Measurements from ENCODE around the gene FICD. TPM values are rescaled to one million over a fixed set of nuclear protein-coding genes. Genes with fewer than 3 reads are reported as not detected.

FICD gene
- 1 to 10 TPM; 4.0 to 7.7 TPM for total RNA-seq

- DNase-seq (peak; percentile 99 to 100), ATAC-seq (replicated peaks in 1 of 2) (peak; percentile 91 to 93)
- H3K9me3 Mint-ChIP-seq, result no peaks in the 10 kb centered on the region
- H3K27ac Mint-ChIP-seq, result peak within 1 kb of the TSS; percentile 88
- peak within 1 kb of the TSS; percentile 77 to 92 for H3K4me3 Mint-ChIP-seq
- H3K4me1 Mint-ChIP-seq (ENCODE audit: low read depth), result peaks cover 39% of the 10 kb centered on the region
- H3K27me3 Mint-ChIP-seq (ENCODE audit: low read depth), result no peaks in the 10 kb centered on the region
- H3K36me3 Mint-ChIP-seq (ENCODE audit: insufficient read depth in 2 of 2), result peaks cover 3 to 6% of the 10 kb centered on the region in 2 donors
These were observed at the start of gene FICD for GRCh38 chr12:108514973-108515814. TSS of gene FICD (plus strand) at chr12:108515277. CDS start at chr12:108516973, 1,696 bp downstream.

DNA sequence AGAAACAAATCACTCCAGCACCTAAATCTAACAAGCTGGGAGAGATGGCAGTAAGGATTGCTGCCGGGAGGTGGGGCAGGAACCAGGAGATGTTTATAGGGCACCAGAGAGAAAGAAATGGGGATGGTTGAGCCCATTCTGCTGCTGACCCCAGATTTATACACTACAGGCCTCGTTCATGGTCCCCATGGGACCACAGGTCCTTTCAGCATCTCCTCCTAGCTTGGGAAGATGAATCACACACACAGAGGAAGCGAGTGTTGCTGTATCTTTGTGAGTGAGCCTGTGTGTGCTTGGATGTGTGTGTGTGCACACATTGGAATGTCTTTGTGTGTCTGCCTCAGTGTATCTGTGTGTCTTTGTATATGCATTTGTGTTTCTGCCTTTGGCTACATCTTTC, 49.7 kb upstream of the FICD start:
- no peaks in the 10 kb centered on the region for H3K36me3 Mint-ChIP-seq (ENCODE audit: insufficient read depth in 2 of 2)
- ATAC-seq (replicated peaks in 1 of 2), result no peak

DNA sequence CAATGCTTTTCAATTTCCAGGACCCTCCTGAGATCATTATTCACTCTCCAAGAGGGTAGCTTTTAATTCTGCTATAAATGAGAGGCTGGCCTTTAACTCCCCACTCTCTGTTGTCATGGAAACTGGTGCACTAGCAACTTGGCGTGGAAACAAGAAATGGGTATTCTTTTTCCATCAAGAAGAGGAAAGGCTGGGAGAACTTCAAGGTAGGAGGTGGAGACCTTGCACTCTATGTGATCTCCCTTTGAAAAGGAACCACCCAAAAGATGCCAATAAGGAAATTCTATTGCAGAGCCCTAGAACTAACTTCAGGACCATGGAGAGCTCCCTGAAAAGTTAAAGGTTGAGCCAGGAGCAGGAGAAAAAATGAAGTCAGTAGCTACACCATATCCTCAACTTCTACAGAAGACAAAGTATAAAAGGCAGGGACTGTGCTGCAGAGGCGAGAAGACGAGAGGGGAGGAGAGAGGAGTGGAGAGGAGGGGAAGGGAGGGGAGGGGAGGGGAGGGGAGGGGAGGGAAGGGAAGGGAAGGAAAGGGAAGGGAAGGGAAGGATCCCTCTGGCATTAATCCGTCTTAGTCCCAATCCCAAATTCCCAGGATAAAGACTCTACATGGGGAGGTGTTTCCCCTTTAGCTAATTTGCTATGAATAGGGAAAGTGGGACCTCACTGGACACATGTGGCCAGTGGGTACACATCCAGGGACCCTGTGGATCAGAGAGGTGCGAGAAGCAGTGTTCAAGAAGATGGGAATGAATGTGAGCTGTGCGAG, 46.7 kb upstream of the FICD start:
- Mint-ChIP-seq H3K4me1 (ENCODE audit: low read depth) (no peaks in the 10 kb centered on the region), H3K27ac (no peak overlapping the region), H3K9me3 (peaks cover 1 to 2% of the 10 kb centered on the region in 2 donors), H3K36me3 (ENCODE audit: insufficient read depth in 2 of 2) (no peaks in the 10 kb centered on the region), H3K27me3 (ENCODE audit: low read depth) (peaks cover 8% of the 10 kb centered on the region), H3K4me3 (no peak overlapping the region)
- DNase-seq (peak in 1 of 2 donors; percentile 14), ATAC-seq (replicated peaks in 1 of 2) (no peak)

More for the DNA sequence above, 49.7 kb upstream of the FICD start:
- Mint-ChIP-seq H3K4me1 (ENCODE audit: low read depth) (no peaks in the 10 kb centered on the region), H3K27ac (no peak overlapping the region), H3K9me3 (peaks cover 1 to 2% of the 10 kb centered on the region in 2 donors), H3K4me3 (no peak overlapping the region), H3K27me3 (ENCODE audit: low read depth) (peaks cover 8% of the 10 kb centered on the region)
- DNase-seq, result no peak

- H3K36me3 Mint-ChIP-seq (ENCODE audit: insufficient read depth in 2 of 2), result no peaks in the 10 kb centered on the region
- no peak overlapping the region for H3K4me3 Mint-ChIP-seq
- H3K27ac Mint-ChIP-seq, result no peak overlapping the region
- ATAC-seq (replicated peaks in 1 of 2), result no peak
- no peaks in the 10 kb centered on the region for H3K4me1 Mint-ChIP-seq (ENCODE audit: low read depth)
- H3K27me3 Mint-ChIP-seq (ENCODE audit: low read depth), result peaks cover 10% of the 10 kb centered on the region
- DNase-seq, result no peak
- no peaks in the 10 kb centered on the region for H3K9me3 Mint-ChIP-seq
These were observed 41.5 kb upstream of the FICD start for GRCh38 chr12:108473400-108474055.

DNA sequence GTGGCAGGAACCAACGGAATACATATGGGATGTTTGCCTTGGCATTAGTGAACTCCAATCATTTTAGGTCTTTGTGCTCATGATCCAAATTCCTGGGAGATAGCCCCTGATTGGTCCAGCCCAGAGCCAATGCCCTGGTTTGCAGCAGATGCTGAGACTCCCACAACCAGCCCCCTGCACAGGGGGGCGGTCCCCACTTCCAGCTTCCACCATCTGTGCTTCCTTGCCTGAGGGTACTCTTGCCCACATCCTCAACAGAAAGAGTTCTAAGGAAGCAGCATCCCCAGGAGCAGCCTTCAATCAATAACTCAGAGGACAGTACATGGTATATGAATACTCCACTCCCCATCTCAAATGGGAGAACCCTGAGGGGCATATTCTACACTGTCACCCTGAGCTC, 39.7 kb upstream of the FICD start:
- ATAC-seq (replicated peaks in 1 of 2), result no peak
- Mint-ChIP-seq H3K9me3 (no peaks in the 10 kb centered on the region), H3K36me3 (ENCODE audit: insufficient read depth in 2 of 2) (no peaks in the 10 kb centered on the region), H3K27ac (no peak overlapping the region), H3K4me1 (ENCODE audit: low read depth) (no peaks in the 10 kb centered on the region), H3K27me3 (ENCODE audit: low read depth) (peaks cover 9% of the 10 kb centered on the region), H3K4me3 (no peak overlapping the region)
- DNase-seq, result no peak

DNA sequence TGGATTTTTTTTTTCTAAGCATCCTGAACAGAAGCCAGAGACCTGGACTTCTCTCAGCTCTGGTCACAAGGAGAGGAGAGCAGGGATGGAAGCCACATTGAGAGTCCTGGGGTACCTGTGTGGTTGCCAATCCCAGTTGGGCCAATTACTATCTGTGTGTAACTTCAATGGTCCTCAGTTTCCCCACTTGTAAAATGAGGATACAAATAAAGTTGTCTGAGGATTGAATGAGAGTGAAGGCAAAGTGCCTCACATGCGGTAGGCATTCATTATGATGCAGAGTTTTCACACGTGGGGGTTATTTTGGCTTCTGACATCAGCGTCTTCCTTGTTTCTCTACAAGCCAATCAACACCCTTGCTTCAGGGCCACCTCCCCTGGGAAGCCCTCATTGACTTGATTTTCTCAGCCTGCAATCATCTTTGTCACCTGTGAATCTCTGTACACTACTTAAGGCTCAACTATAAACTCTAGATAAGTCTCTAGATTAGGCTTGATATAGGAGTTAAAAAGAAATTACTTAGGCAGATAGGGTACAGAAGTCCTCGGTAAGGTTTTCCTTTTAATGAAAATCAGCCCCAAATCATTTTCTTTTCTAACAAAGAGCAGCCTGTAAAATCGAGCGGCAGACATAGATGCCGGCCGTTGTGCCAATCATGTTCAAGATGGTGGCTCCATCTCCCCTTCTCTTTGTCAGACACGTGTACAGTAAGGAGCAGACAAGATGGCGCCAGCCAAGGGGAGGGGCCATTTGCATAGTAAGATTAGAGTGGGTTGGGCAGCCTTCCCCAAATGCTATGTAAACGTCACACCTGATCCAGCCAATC, 37.8 kb upstream of the FICD start:
- H3K36me3 Mint-ChIP-seq (ENCODE audit: insufficient read depth in 2 of 2), result no peaks in the 10 kb centered on the region

GRCh38 chr12:108477881-108478259, 37.2 kb upstream of the FICD start:
- H3K4me1 Mint-ChIP-seq (ENCODE audit: low read depth), result no peaks in the 10 kb centered on the region
- no peaks in the 10 kb centered on the region for H3K9me3 Mint-ChIP-seq
- no peak for DNase-seq
- H3K4me3 Mint-ChIP-seq, result no peak overlapping the region
- no peak overlapping the region for H3K27ac Mint-ChIP-seq
- H3K27me3 Mint-ChIP-seq (ENCODE audit: low read depth), result peaks cover 32% of the 10 kb centered on the region
- ATAC-seq (replicated peaks in 1 of 2), result no peak
- no peaks in the 10 kb centered on the region for H3K36me3 Mint-ChIP-seq (ENCODE audit: insufficient read depth in 2 of 2)

More for the DNA sequence above, 37.8 kb upstream of the FICD start:
- Mint-ChIP-seq H3K9me3 (no peaks in the 10 kb centered on the region), H3K4me1 (ENCODE audit: low read depth) (no peaks in the 10 kb centered on the region), H3K27ac (no peak overlapping the region), H3K4me3 (no peak overlapping the region), H3K27me3 (ENCODE audit: low read depth) (peaks cover 26% of the 10 kb centered on the region)
- ATAC-seq (replicated peaks in 1 of 2) (no peak), DNase-seq (no peak)

- DNase-seq (no peak), ATAC-seq (replicated peaks in 1 of 2) (no peak)
- H3K4me3 Mint-ChIP-seq, result no peak overlapping the region
- no peaks in the 10 kb centered on the region for H3K36me3 Mint-ChIP-seq (ENCODE audit: insufficient read depth in 2 of 2)
- H3K27me3 Mint-ChIP-seq (ENCODE audit: low read depth), result peaks cover 33% of the 10 kb centered on the region
- no peaks in the 10 kb centered on the region for H3K4me1 Mint-ChIP-seq (ENCODE audit: low read depth)
- no peak overlapping the region for H3K27ac Mint-ChIP-seq
- H3K9me3 Mint-ChIP-seq, result no peaks in the 10 kb centered on the region
These were observed 36.4 kb upstream of the FICD start for GRCh38 chr12:108478611-108479206.

DNA sequence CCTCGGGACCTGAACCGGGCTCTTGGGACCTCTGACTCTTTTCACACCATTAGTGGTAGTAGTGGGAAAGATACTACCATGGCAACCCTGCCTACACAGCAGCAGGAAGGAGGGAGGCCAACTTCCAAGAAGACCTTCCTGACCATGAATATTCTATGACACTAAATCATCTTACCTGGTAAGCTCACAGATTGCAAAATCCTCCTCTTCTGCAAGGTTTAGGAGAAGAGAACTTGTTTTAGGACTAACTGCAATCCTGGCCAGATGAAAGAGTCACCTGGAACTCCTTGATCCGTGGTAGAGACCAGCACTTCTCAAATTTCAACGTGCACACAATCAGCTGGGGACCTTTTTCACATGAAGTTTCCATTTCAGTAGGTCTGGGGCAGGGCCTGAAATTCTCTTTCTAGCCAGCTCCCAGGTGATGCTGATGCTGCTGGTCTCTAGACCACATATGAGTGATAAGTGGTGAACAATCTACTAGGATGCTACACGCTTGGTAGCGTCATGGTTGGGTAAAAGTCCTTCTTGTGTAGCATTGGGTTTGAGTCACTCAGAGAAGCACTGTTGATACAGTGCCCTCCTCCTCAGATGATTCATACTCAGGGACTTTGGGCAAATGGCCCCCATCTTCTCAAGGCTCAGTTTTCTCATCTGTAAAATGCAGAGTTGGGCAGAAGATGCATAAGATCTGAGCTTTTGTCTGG, 35.6 kb upstream of the FICD start:
- DNase-seq (no peak), ATAC-seq (replicated peaks in 1 of 2) (peak; percentile 51 to 77)
- H3K27ac Mint-ChIP-seq, result no peak overlapping the region
- no peaks in the 10 kb centered on the region for H3K9me3 Mint-ChIP-seq
- no peaks in the 10 kb centered on the region for H3K4me1 Mint-ChIP-seq (ENCODE audit: low read depth)
- H3K27me3 Mint-ChIP-seq (ENCODE audit: low read depth), result peaks cover 33% of the 10 kb centered on the region
- no peaks in the 10 kb centered on the region for H3K36me3 Mint-ChIP-seq (ENCODE audit: insufficient read depth in 2 of 2)
- no peak overlapping the region for H3K4me3 Mint-ChIP-seq

DNA sequence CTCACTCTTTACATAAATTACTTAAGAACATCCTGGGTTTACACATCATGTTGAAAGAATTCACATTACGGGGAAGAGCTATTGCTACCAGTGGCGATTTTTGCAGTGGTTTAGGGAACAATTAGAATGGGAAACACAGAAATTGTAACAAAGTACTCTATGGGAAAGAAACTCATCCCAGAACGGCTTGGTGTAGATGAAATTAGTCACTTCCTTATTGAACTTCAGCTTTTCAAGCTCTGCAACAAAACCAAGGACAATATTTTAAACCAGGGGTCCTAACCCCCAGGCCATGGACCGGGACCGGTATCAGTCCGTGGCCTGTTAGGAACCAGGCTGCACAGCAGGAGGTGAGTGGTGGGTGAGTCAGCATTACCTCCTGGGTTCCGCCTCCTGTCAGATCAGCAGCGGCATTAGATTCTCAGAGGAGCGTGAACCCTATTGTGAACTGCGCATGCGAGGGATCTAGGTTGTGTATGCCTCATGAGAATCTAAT, 32.3 kb upstream of the FICD start:
- DNase-seq, result no peak
- H3K4me1 Mint-ChIP-seq (ENCODE audit: low read depth), result no peaks in the 10 kb centered on the region
- no peak overlapping the region for H3K27ac Mint-ChIP-seq
- H3K4me3 Mint-ChIP-seq, result no peak overlapping the region
- peaks cover 5% of the 10 kb centered on the region in 2 donors for H3K9me3 Mint-ChIP-seq
- H3K27me3 Mint-ChIP-seq (ENCODE audit: low read depth), result peaks cover 27% of the 10 kb centered on the region
- peaks cover 0 to 4% of the 10 kb centered on the region in 2 donors for H3K36me3 Mint-ChIP-seq (ENCODE audit: insufficient read depth in 2 of 2)
- no peak for ATAC-seq (replicated peaks in 1 of 2)

GRCh38 chr12:108483213-108484059, 31.6 kb upstream of the FICD start:
- Mint-ChIP-seq H3K9me3 (peaks cover 5% of the 10 kb centered on the region in 2 donors), H3K4me1 (ENCODE audit: low read depth) (no peaks in the 10 kb centered on the region), H3K27me3 (ENCODE audit: low read depth) (peaks cover 27% of the 10 kb centered on the region), H3K36me3 (ENCODE audit: insufficient read depth in 2 of 2) (peaks cover 0 to 4% of the 10 kb centered on the region in 2 donors), H3K4me3 (no peak overlapping the region), H3K27ac (no peak overlapping the region)
- ATAC-seq (replicated peaks in 1 of 2) (no peak), DNase-seq (no peak)

Measured in activated T-cell treated with anti-CD3 and anti-CD28 coated beads, Interleukin-2, amount 50 U/mL, for 72 hours (primary cell).